GM19438 (cell line): ENCODE results near the gene ADH5.
"Not testable (repeated sequence)": the region's sequence is repeated elsewhere in the genome, so short reads cannot be mapped to it uniquely, and the experiment has no call there.

Source experiments
- ATAC-seq: cut with Tn5 transposase; IDR thresholded peaks from one replicate; pipeline ENCODE4 v1.9.1; 2021; ENCODE audit warnings: low read depth; ENCODE audit not compliant: unreplicated experiment

ADH5 gene

GRCh38 chr4:99038213-99038612 is 50.4 kb downstream of the ADH5 start:
- no peak for ATAC-seq

- ATAC-seq, result no peak
These were observed 54.6 kb downstream of the ADH5 start for GRCh38 chr4:99033956-99034355.

- ATAC-seq, result no peak
These were observed 58.7 kb downstream of the ADH5 start for GRCh38 chr4:99029852-99030251.

GRCh38 chr4:99029018-99029735 is 59.4 kb downstream of the ADH5 start:
- ATAC-seq, result no peak

- ATAC-seq, result peak; percentile 46
These were observed 60.4 kb downstream of the ADH5 start for GRCh38 chr4:99028187-99028586.

GRCh38 chr4:99027304-99027703 is 61.3 kb downstream of the ADH5 start:
- no peak for ATAC-seq

- no peak for ATAC-seq
These were observed 63.1 kb downstream of the ADH5 start for GRCh38 chr4:99025506-99025905.

GRCh38 chr4:99024481-99025275 is 63.9 kb downstream of the ADH5 start:
- no peak for ATAC-seq

GRCh38 chr4:99023800-99024251 is 64.8 kb downstream of the ADH5 start:
- ATAC-seq, result not testable (repeated sequence)

GRCh38 chr4:99022566-99022965 is 66.0 kb downstream of the ADH5 start:
- no peak for ATAC-seq

- ATAC-seq, result no peak
These were observed 67.2 kb downstream of the ADH5 start for GRCh38 chr4:99021386-99021785.
